ENCODE measurements around the gene PTX4.

- TF ChIP-seq REST (IDR thresholded peaks at IDR 0.05; ENCODE audit: low read depth, low read length) = no peak
- no peak for TF ChIP-seq TAF1 (IDR thresholded peaks at IDR 0.05; ENCODE audit: borderline replicate concordance, low read depth, low read length)
- TF ChIP-seq CTCF (IDR thresholded peaks at IDR 0.05) = no peak
- TF ChIP-seq NRF1 (IDR thresholded peaks at IDR 0.05; ENCODE audit: low read depth, low read length) = no peak
- TF ChIP-seq RAD21 (IDR thresholded peaks at IDR 0.05; ENCODE audit: low read length) = no peak
- TF ChIP-seq USF1 (IDR thresholded peaks at IDR 0.05; ENCODE audit: borderline replicate concordance, low read depth) = no peak
- no peak for TF ChIP-seq FOXM1 (IDR thresholded peaks at IDR 0.05; ENCODE audit: low read depth)
These were observed 39.4 kb downstream of the PTX4 start for GRCh38 chr16:1449201-1449788.
